PC-3 (cell line): ENCODE measurements around the gene FLRT1.

ENCODE experiments used
- CTCF ChIP-seq: fragments of 300-600 bp; sonication (generic); conservative IDR thresholded peaks from 2 replicates; pipeline ENCODE4 v1.5.1; 2017; ENCODE audit warnings: antibody characterized with exemption, low read depth, mild to moderate bottlenecking, low read length
- EZH2 ChIP-seq: fragments of 300-600 bp; sonication (generic); IDR thresholded peaks from one replicate; pipeline ENCODE4 v1.6.1; 2017; ENCODE audit warnings: antibody characterized with exemption, mild to moderate bottlenecking, low read length; ENCODE audit not compliant: unreplicated experiment
- EZH2phosphoT487 ChIP-seq: fragments of 300-600 bp; sonication (generic); IDR thresholded peaks from 2 replicates; pipeline ENCODE4 v1.6.1; 2018; ENCODE audit warnings: mild to moderate bottlenecking, antibody characterized with exemption, low read length, borderline replicate concordance

GRCh38 chr11:64051297-64051696, 15.6 kb downstream of the FLRT1 start:
- TF ChIP-seq CTCF (no peak), EZH2 (no peak), EZH2phosphoT487 (no peak)
